Panc1 (cell line): ENCODE data around the gene ATP6V1E1. TPM values are rescaled to one million over a fixed set of nuclear protein-coding genes. Genes with fewer than 3 reads are reported as not detected.

Experiments used
- ATAC-seq: fragments of 200-7000 bp; cut with Tn5 transposase; 2 replicates; pipeline ENCODE4 v1.9.1; 2020; ENCODE audit warnings: mild to moderate bottlenecking, moderate library complexity
- BruUV-seq: library from RNA; stranded (reverse); fragments of 400-500 nt; replicated peaks from 2 replicates; lab custom pipeline; 2021; lab: Mats Ljungman, UMichigan
- CTCF ChIA-PET: fragments of 300-600 bp; sonication (Branson Sonifier 250); formaldehyde crosslinking; loops from one replicate; lab custom pipeline; 2022; ENCODE audit warnings: antibody characterized with exemption; lab: Charles Lee
- POLR2A ChIA-PET: fragments of 300-600 bp; sonication (Branson Sonifier 250); formaldehyde crosslinking; loops from one replicate; lab custom pipeline; 2022; ENCODE audit warnings: antibody characterized with exemption; lab: Charles Lee
- DNase-seq: peaks from one replicate; pipeline ENCODE4 v3.0.0-alpha.2; 2010; ENCODE audit warnings: low read depth, low spot score
- H3K27ac ChIP-seq: 2 replicates; pipeline ENCODE4 v1.5.1; 2011; ENCODE audit warnings: mild to moderate bottlenecking, low read length, inconsistent platforms
- H3K27me3 ChIP-seq: fragments of 200-500 bp; sonication (Bioruptor generic); 2 replicates; pipeline ENCODE4 v1.6.0; 2014; ENCODE audit warnings: low read length, inconsistent platforms; ENCODE audit not compliant: control insufficient read depth, insufficient read depth
- H3K36me3 ChIP-seq: fragments of 200-500 bp; sonication (Bioruptor generic); 2 replicates; pipeline ENCODE4 v1.5.1; 2014; ENCODE audit warnings: inconsistent platforms, mild to moderate bottlenecking, low read length, moderate library complexity; ENCODE audit not compliant: control insufficient read depth, insufficient read depth
- H3K4me1 ChIP-seq: 2 replicates; pipeline ENCODE4 v1.5.1; 2011; ENCODE audit warnings: inconsistent platforms, mild to moderate bottlenecking, low read length, moderate library complexity; ENCODE audit not compliant: control insufficient read depth, insufficient read depth
- H3K4me3 ChIP-seq, 2 experiments: 2 replicates each; pipeline ENCODE4 v1.5.1; 2011 to 2012; ENCODE audit warnings: low read depth in 2 of 2, low read length in 2 of 2, mild to moderate bottlenecking in 2 of 2, inconsistent platforms in 1 of 2, moderate library complexity in 1 of 2
- H3K9me3 ChIP-seq: fragments of 200-500 bp; sonication (Bioruptor generic); 2 replicates; pipeline ENCODE4 v1.5.1; 2014; ENCODE audit warnings: low read depth, mild to moderate bottlenecking, inconsistent platforms, low read length, moderate library complexity; ENCODE audit not compliant: control insufficient read depth, insufficient read depth
- POLR2AphosphoS5 ChIP-seq: IDR thresholded peaks from 2 replicates; pipeline ENCODE4 v1.6.1; 2012; ENCODE audit warnings: mild to moderate bottlenecking, low read depth, low read length, moderate library complexity
- REST ChIP-seq, 2 experiments: IDR thresholded peaks; 2 replicates each; pipeline ENCODE4 v1.6.1; 2011 to 2012; ENCODE audit warnings: low read depth in 2 of 2, control low read depth in 1 of 2, low read length in 1 of 2, mild to moderate bottlenecking in 1 of 2, moderate library complexity in 1 of 2; ENCODE audit not compliant: insufficient read depth in 1 of 2
- SIN3A ChIP-seq: IDR thresholded peaks from 2 replicates; pipeline ENCODE4 v1.6.1; 2012; ENCODE audit warnings: low read depth, mild to moderate bottlenecking, low read length, moderate library complexity, borderline replicate concordance; ENCODE audit not compliant: insufficient read depth
- TCF7L2 ChIP-seq: IDR thresholded peaks from 2 replicates; pipeline ENCODE4 v1.6.1; 2011; ENCODE audit warnings: mild to moderate bottlenecking, low read depth, low read length, inconsistent platforms
- in situ Hi-C: cut with HindIII; loops from 2 replicates; pipeline ENCODE4 v1.10.0; 2016; ENCODE audit warnings: low sequenced_read_pairs, low pct_unique_long_range_greater_than_20kb
- intact Hi-C: fragments of 100-400 bp; cut with micrococcal nuclease; formaldehyde crosslinking; loops from one replicate; pipeline ENCODE4 v1.10.0; 2022; ENCODE audit not compliant: unreplicated experiment
- total RNA-seq: library from RNA; stranded (reverse); gene quantifications from one replicate; pipeline ENCODE4 v1.2.1, GENCODE V29; 2021; ENCODE audit not compliant: unreplicated experiment
- TF ChIP-seq, protein P1 (sequence below): fragments of 450-650 bp; IDR thresholded peaks from 2 replicates; pipeline ENCODE4 v1.5.1; 2017; ENCODE audit warnings: mild to moderate bottlenecking

Gene ATP6V1E1
- total RNA-seq, 1 experiment from 2014 or later: 136 TPM

GRCh38 chr22:17563936-17564391 is 64.6 kb downstream of the ATP6V1E1 start:
- no peak overlapping the region for H3K4me3 ChIP-seq
- intact Hi-C loops (no loop called here), in situ Hi-C loops (no loop called here)
- DNase-seq (no peak), ATAC-seq (no peak)
- POLR2A ChIA-PET: no interaction called here
- H3K4me1 ChIP-seq: peaks cover 10% of the 10 kb centered on the region
- no peak overlapping the region for H3K27ac ChIP-seq
- no peaks in the 10 kb centered on the region for H3K36me3 ChIP-seq
- H3K27me3 ChIP-seq: no peaks in the 10 kb centered on the region
- no TSS peak for BruUV-seq
- CTCF ChIA-PET: interaction anchor here (0.6 kb wide), 1 partner anchor 204 kb away, joined by 3 read pairs; no protein-coding TSS in a partner anchor
- TF ChIP-seq POLR2AphosphoS5: no peak
- TF ChIP-seq, protein P1, sequence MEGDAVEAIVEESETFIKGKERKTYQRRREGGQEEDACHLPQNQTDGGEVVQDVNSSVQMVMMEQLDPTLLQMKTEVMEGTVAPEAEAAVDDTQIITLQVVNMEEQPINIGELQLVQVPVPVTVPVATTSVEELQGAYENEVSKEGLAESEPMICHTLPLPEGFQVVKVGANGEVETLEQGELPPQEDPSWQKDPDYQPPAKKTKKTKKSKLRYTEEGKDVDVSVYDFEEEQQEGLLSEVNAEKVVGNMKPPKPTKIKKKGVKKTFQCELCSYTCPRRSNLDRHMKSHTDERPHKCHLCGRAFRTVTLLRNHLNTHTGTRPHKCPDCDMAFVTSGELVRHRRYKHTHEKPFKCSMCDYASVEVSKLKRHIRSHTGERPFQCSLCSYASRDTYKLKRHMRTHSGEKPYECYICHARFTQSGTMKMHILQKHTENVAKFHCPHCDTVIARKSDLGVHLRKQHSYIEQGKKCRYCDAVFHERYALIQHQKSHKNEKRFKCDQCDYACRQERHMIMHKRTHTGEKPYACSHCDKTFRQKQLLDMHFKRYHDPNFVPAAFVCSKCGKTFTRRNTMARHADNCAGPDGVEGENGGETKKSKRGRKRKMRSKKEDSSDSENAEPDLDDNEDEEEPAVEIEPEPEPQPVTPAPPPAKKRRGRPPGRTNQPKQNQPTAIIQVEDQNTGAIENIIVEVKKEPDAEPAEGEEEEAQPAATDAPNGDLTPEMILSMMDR: no peak
- no peak for TF ChIP-seq TCF7L2
- TF ChIP-seq REST (IDR thresholded peaks at IDR 0.05; ENCODE audit: insufficient read depth in 1 of 2, low read depth in 2 of 2, low read length in 1 of 2): no peak
- no peak for TF ChIP-seq SIN3A
- H3K9me3 ChIP-seq: no peaks in the 10 kb centered on the region

DNA sequence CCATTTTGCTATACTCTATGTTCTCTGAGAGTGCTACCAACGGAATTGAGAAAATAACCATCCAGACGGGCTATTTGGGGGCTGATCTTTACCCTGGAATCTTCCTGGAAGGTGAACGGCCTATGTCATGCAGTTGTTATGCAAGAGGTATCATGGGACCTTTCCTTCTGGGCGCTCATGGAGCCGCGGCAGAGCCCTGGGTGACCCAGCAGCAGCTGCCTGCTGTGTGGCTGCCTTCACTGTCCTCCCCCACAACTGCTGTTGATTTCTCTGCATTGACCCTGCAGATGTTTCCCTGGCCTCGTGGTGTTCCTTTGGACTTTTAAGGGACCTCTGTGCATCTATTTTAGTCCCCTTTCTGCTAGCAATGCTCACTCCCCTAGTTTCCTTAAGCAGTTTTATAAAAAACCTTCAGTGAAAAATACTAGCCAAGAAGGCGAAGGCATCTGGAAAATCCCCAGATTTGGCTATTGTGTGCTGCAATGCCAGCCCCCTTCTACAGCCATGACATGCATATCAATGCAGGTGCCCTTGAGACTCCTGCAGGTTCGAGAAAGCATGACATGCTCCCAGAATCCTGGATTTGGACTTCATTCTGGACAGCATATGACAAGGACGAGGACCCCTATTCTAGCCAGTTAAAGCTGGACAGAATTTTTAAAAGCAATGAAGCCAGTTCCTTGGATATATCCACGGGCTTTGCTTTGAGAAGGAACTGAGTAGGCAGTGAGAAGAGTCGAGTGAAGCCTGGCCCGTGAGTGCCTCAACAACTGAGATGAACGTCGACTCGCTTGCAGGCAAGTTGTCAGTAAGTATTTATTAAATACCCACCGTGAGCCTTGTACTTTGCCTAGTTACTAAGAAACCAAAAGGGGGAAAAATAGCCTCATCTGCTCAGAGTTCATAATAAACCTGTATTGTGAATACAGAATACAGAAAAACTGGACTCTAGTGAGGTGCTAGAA is 65.4 kb downstream of the ATP6V1E1 start, which contains the start of gene SLC25A18:
SLC25A18 (plus strand) TSS at position 593 of the 965 bp plus-strand sequence. CDS start 16,447 bp downstream, outside the sequence.
- DNase-seq: no peak
- POLR2A ChIA-PET: no interaction called here
- H3K27ac ChIP-seq: peak within 1 kb of the TSS; percentile 48; the same call in 1 of the 2 replicates
- CTCF ChIA-PET: no interaction called here
- intact Hi-C loops (no loop called here), in situ Hi-C loops (no loop called here)
- no peaks in the 10 kb centered on the region for H3K36me3 ChIP-seq
- no peaks in the 10 kb centered on the region for H3K27me3 ChIP-seq
- no TSS peak for BruUV-seq
- TF ChIP-seq REST (IDR thresholded peaks at IDR 0.05; ENCODE audit: insufficient read depth in 1 of 2, low read depth in 2 of 2, low read length in 1 of 2) (no peak), SIN3A (no peak), POLR2AphosphoS5 (no peak), TCF7L2 (no peak)
- TF ChIP-seq, protein P1: no peak
- H3K9me3 ChIP-seq: no peaks in the 10 kb centered on the region
- H3K4me1 ChIP-seq: peaks cover 10% of the 10 kb centered on the region
- ATAC-seq: peak; percentile 64
- no peak within 1 kb of the TSS for H3K4me3 ChIP-seq
